Epithelial cell of proximal tubule (primary cell): Measurements from ENCODE around the gene MLPH. TPM values are rescaled to one million over a fixed set of nuclear protein-coding genes. Genes with fewer than 3 reads are reported as not detected.

Experiments
- DNase-seq: peaks from one replicate; pipeline ENCODE4 v3.0.0-alpha.2; 2011; ENCODE audit warnings: low read depth
- H3K4me3 ChIP-seq: 2 replicates; pipeline ENCODE4 v1.5.1; 2011; ENCODE audit warnings: low read depth, mild to moderate bottlenecking, low read length
- total RNA-seq: library from RNA; depleted of rRNA; stranded (reverse); fragments of >200 nt; gene quantifications from 2 replicates; pipeline ENCODE4 v1.2.3, GENCODE V29; 2015
- TF ChIP-seq, protein P1 (sequence below): conservative IDR thresholded peaks from 2 replicates; pipeline ENCODE4 v1.5.1; 2012; ENCODE audit warnings: low read depth, mild to moderate bottlenecking, low read length

The MLPH gene
- total RNA-seq, 1 donor from 2014 or later: 36.0 TPM

DNA sequence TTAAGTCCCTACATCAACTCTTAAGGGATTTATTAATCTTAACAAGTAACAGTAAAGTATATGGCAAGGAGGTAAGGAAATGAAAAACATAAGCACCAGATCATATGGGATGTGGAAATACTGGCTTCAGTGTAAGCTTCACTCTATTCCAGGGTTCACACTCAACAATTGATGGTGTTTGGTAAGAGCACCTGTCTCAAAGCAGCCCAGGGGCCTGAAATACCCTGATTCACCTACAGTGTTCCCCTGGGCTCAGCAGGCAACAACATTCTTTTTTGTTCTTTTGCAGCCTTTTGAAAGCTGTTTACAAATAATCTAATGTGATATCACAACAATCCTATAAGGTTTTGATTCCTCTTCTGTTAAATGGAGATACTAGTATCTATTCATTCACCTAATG lies 1.2 kb upstream of the MLPH start:
- TF ChIP-seq, protein P1, sequence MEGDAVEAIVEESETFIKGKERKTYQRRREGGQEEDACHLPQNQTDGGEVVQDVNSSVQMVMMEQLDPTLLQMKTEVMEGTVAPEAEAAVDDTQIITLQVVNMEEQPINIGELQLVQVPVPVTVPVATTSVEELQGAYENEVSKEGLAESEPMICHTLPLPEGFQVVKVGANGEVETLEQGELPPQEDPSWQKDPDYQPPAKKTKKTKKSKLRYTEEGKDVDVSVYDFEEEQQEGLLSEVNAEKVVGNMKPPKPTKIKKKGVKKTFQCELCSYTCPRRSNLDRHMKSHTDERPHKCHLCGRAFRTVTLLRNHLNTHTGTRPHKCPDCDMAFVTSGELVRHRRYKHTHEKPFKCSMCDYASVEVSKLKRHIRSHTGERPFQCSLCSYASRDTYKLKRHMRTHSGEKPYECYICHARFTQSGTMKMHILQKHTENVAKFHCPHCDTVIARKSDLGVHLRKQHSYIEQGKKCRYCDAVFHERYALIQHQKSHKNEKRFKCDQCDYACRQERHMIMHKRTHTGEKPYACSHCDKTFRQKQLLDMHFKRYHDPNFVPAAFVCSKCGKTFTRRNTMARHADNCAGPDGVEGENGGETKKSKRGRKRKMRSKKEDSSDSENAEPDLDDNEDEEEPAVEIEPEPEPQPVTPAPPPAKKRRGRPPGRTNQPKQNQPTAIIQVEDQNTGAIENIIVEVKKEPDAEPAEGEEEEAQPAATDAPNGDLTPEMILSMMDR: no peak
- peak overlapping the region; percentile 74 for H3K4me3 ChIP-seq
- DNase-seq: no peak

DNA sequence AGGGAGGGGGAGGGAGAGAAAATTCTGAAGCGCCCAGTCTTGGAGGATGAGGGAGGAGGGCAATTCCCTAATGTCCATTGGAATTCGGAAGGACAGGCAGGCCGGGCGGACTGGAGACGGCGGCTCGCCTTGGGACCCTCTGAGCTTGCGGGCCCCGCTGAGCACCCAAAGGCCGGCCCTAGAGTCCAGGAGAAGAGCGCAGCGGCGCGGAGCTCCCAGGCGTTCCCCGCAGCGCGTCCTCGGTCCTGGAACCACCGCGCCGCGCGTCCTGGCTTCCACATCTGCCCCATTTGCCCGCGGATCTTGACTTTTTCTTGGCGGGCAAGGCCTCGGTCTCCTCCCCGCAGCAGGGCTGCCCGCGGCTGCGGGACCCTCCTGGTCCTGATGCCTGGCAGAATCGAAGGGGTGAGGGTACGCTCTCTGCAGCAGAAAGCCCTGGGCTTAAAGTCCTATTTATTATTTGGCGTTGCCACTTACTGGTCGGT lies 675 bp upstream of the MLPH start:
- TF ChIP-seq, protein P1: no peak
- no peak for DNase-seq

DNA sequence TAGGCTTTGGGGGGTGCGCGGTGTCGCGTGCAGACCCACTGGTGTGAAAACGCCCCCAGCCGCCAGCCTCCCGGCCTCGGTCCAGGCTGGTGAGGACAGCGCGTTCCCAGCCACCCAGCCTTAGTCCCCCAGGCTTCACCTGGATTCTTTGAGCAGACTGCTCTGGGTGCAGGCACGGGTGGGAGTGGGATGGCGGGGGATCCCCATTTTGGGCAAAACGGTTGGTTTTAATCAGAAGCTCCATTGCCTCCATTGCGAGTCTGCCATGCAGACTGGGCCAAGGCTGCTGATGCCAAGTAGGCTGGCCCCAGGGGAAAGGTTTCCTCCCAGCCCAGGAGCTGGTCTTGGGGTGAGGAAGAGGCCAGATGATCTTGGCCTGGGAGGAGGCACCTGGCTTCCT lies 445 bp downstream of the MLPH start:
- H3K4me3 ChIP-seq: peak overlapping the region; percentile 74
- TF ChIP-seq, protein P1: no peak
- no peak for DNase-seq

More for the DNA sequence above, 675 bp upstream of the MLPH start:
- H3K4me3 ChIP-seq: peak overlapping the region; percentile 74

DNA sequence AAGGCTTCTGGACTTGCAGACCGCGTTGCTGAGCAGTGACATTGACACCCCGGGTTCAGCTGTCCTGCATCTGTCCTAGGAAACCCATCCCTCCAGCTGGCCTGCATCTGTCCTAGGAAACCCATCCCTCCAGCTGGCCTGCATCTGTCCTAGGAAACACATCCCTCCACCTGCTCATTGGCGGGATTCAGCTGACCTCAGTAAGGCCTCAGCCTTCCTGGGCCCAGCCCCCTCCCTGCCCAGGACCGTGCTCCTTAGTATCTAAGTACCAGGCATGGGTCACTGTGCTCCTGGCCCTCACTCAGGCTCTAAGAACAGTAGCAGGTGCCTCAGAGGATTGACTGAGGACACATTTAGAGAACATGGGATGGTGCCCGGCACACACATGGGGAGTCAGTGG lies 1.2 kb downstream of the MLPH start:
- DNase-seq: no peak
- peak overlapping the region; percentile 74 for H3K4me3 ChIP-seq
- TF ChIP-seq, protein P1: no peak

GRCh38 chr2:237488901-237489860 lies 2.1 kb downstream of the MLPH start:
- TF ChIP-seq, protein P1: no peak
- H3K4me3 ChIP-seq: peak overlapping the region; percentile 74
- no peak for DNase-seq

GRCh38 chr2:237490009-237490711 lies 3.1 kb downstream of the MLPH start:
- DNase-seq: no peak
- no peak overlapping the region for H3K4me3 ChIP-seq
- TF ChIP-seq, protein P1: no peak
